ENCODE data around the gene RFX2. TPM values are rescaled to one million over a fixed set of nuclear protein-coding genes. Genes with fewer than 3 reads are reported as not detected.

The RFX2 gene
- total RNA-seq, 1 donor from 2014 or later = 6.2 TPM

GRCh38 chr19:5985098-5985783, 125.1 kb downstream of the RFX2 start:
- H4K20me1 ChIP-seq (ENCODE audit: low read depth) = no peaks in the 10 kb centered on the region
- no peaks in the 10 kb centered on the region for H3K79me2 ChIP-seq (ENCODE audit: low read depth)
- TF ChIP-seq CTCF (IDR thresholded peaks at IDR 0.05) (no peak), EZH2phosphoT487 (IDR thresholded peaks at IDR 0.05) (no peak), EZH2 (IDR thresholded peaks at IDR 0.05) (no peak)
- no peaks in the 10 kb centered on the region for H3F3A ChIP-seq (ENCODE audit: low read depth)
- H2AFZ ChIP-seq (replicated peaks) = no peak overlapping the region
- H3K4me1 ChIP-seq = no peaks in the 10 kb centered on the region
- H3K4me3 ChIP-seq = no peak overlapping the region
- H3K9me3 ChIP-seq (ENCODE audit: low read depth) = no peaks in the 10 kb centered on the region
- Mint-ChIP-seq H3K36me3 (peaks cover 2% of the 10 kb centered on the region), H3K4me1 (peaks cover 39% of the 10 kb centered on the region), H3K27me3 (ENCODE audit: insufficient read depth, low read depth) (no peaks in the 10 kb centered on the region), H3K9me3 (no peaks in the 10 kb centered on the region), H3K4me3 (no peak overlapping the region), H3K27ac (no peak overlapping the region)
- no peaks in the 10 kb centered on the region for H3K27me3 ChIP-seq
- no peak for DNase-seq (ENCODE audit: low spot score)
- H3K9ac ChIP-seq = no peak overlapping the region
- no peak overlapping the region for H3K4me2 ChIP-seq
- no peak overlapping the region for H3K27ac ChIP-seq
- no peaks in the 10 kb centered on the region for H3K36me3 ChIP-seq

- no peak for DNase-seq (ENCODE audit: low spot score)
- Histone ChIP-seq H3K27ac (no peak overlapping the region), H2AFZ (replicated peaks) (no peak overlapping the region), H3K79me2 (ENCODE audit: low read depth) (no peaks in the 10 kb centered on the region), H3K27me3 (no peaks in the 10 kb centered on the region), H3K4me2 (no peak overlapping the region), H3K9me3 (ENCODE audit: low read depth) (no peaks in the 10 kb centered on the region), H4K20me1 (ENCODE audit: low read depth) (no peaks in the 10 kb centered on the region), H3K36me3 (no peaks in the 10 kb centered on the region), H3K9ac (no peak overlapping the region), H3K4me1 (no peaks in the 10 kb centered on the region), H3K4me3 (no peak overlapping the region), H3F3A (ENCODE audit: low read depth) (no peaks in the 10 kb centered on the region)
- H3K4me3 Mint-ChIP-seq = no peak overlapping the region
- no peak overlapping the region for H3K27ac Mint-ChIP-seq
- peaks cover 2% of the 10 kb centered on the region for H3K27me3 Mint-ChIP-seq (ENCODE audit: insufficient read depth, low read depth)
- H3K4me1 Mint-ChIP-seq = peaks cover 34% of the 10 kb centered on the region
- no peak for TF ChIP-seq EZH2phosphoT487 (IDR thresholded peaks at IDR 0.05)
- no peak for TF ChIP-seq CTCF (IDR thresholded peaks at IDR 0.05)
- TF ChIP-seq EZH2 (IDR thresholded peaks at IDR 0.05) = no peak
- H3K9me3 Mint-ChIP-seq = no peaks in the 10 kb centered on the region
- peaks cover 2% of the 10 kb centered on the region for H3K36me3 Mint-ChIP-seq
These were observed 125.7 kb downstream of the RFX2 start for GRCh38 chr19:5984600-5984999.

- no peak overlapping the region for H3K4me3 ChIP-seq
- H3K4me1 ChIP-seq = no peaks in the 10 kb centered on the region
- Mint-ChIP-seq H3K36me3 (peaks cover 2% of the 10 kb centered on the region), H3K4me1 (peaks cover 29% of the 10 kb centered on the region), H3K27me3 (ENCODE audit: insufficient read depth, low read depth) (peaks cover 2% of the 10 kb centered on the region), H3K27ac (no peak overlapping the region), H3K4me3 (no peak overlapping the region), H3K9me3 (no peaks in the 10 kb centered on the region)
- no peak for DNase-seq (ENCODE audit: low spot score)
- H3K79me2 ChIP-seq (ENCODE audit: low read depth) = peaks cover 8% of the 10 kb centered on the region
- no peak overlapping the region for H2AFZ ChIP-seq (replicated peaks)
- peaks cover 6% of the 10 kb centered on the region for H3F3A ChIP-seq (ENCODE audit: low read depth)
- H3K27me3 ChIP-seq = no peaks in the 10 kb centered on the region
- no peak overlapping the region for H3K27ac ChIP-seq
- no peaks in the 10 kb centered on the region for H4K20me1 ChIP-seq (ENCODE audit: low read depth)
- no peak overlapping the region for H3K9ac ChIP-seq
- TF ChIP-seq EZH2 (IDR thresholded peaks at IDR 0.05) = no peak
- TF ChIP-seq CTCF (IDR thresholded peaks at IDR 0.05) = no peak
- no peak for TF ChIP-seq EZH2phosphoT487 (IDR thresholded peaks at IDR 0.05)
- H3K36me3 ChIP-seq = no peaks in the 10 kb centered on the region
- H3K9me3 ChIP-seq (ENCODE audit: low read depth) = no peaks in the 10 kb centered on the region
- no peak overlapping the region for H3K4me2 ChIP-seq
These were observed 126.8 kb downstream of the RFX2 start for GRCh38 chr19:5983367-5983955.
